ENCODE measurements around the gene OOEP. TPM values are rescaled to one million over a fixed set of nuclear protein-coding genes. Genes with fewer than 3 reads are reported as not detected.

Gene OOEP
- total and polyA plus RNA-seq, 10 donors = 0.17 to 0.70 (median 0.23) TPM; not detected in 6

- Histone ChIP-seq H3K36me3 (no peaks in the 10 kb centered on the region), H3K4me1 (no peaks in the 10 kb centered on the region), H3K27me3 (replicated peaks in 1 of 7) (peaks cover 0 to 59% (median 23%) of the 10 kb centered on the region in 7 donors), H3K27ac (no peak overlapping the region), H3K9me3 (peaks cover 0 to 2% (median 0%) of the 10 kb centered on the region in 8 donors), H3K4me3 (no peak overlapping the region)
- TF ChIP-seq POLR2AphosphoS5 (IDR thresholded peaks at IDR 0.05) (no peak), POLR2A (IDR thresholded peaks at IDR 0.05) (no peak), CTCF (IDR thresholded peaks at IDR 0.05 in 8 of 11, conservative IDR thresholded peaks at IDR 0.05 in 3 of 11) (no peak)
- intact Hi-C loops (cut with DNase I; ENCODE audit: low total_unique reads) = no loop called here
- WGBS, 5 donors = 40 to 55% (median 45%) methylated on average over 26 to 33 of the region's 33 CpGs
- DNase-seq = no peak
Observed at GRCh38 chr6:73348550-73349204, 21.0 kb downstream of the OOEP start.

GRCh38 chr6:73343164-73343563 lies 26.5 kb downstream of the OOEP start:
- Histone ChIP-seq H3K27me3 (replicated peaks in 1 of 7) (peaks cover 0 to 20% (median 3%) of the 10 kb centered on the region in 7 donors), H3K36me3 (no peaks in the 10 kb centered on the region), H3K9me3 (no peaks in the 10 kb centered on the region), H3K4me3 (no peak overlapping the region), H3K27ac (no peak overlapping the region), H3K4me1 (no peaks in the 10 kb centered on the region)
- intact Hi-C loops (cut with DNase I; ENCODE audit: low total_unique reads) = no loop called here
- TF ChIP-seq POLR2AphosphoS5 (IDR thresholded peaks at IDR 0.05) (no peak), POLR2A (IDR thresholded peaks at IDR 0.05) (no peak), CTCF (IDR thresholded peaks at IDR 0.05 in 8 of 11, conservative IDR thresholded peaks at IDR 0.05 in 3 of 11) (no peak)
- DNase-seq = no peak

GRCh38 chr6:73342174-73342573 lies 27.5 kb downstream of the OOEP start:
- no peaks in the 10 kb centered on the region for H3K9me3 ChIP-seq
- no peak for TF ChIP-seq POLR2A (IDR thresholded peaks at IDR 0.05)
- TF ChIP-seq POLR2AphosphoS5 (IDR thresholded peaks at IDR 0.05) = no peak
- no peak for TF ChIP-seq CTCF (IDR thresholded peaks at IDR 0.05 in 8 of 11, conservative IDR thresholded peaks at IDR 0.05 in 3 of 11)
- WGBS, 5 donors = 82 to 93% (median 87%) methylated on average over 5 of the region's 5 CpGs
- H3K4me3 ChIP-seq = no peak overlapping the region
- H3K27me3 ChIP-seq (replicated peaks in 1 of 7) = peaks cover 0 to 10% (median 0%) of the 10 kb centered on the region in 7 donors
- no peaks in the 10 kb centered on the region for H3K4me1 ChIP-seq
- no peak overlapping the region for H3K27ac ChIP-seq
- intact Hi-C loops (cut with DNase I; ENCODE audit: low total_unique reads) = no loop called here
- H3K36me3 ChIP-seq = no peaks in the 10 kb centered on the region
- DNase-seq = no peak

GRCh38 chr6:73341335-73341734 lies 28.4 kb downstream of the OOEP start:
- TF ChIP-seq POLR2AphosphoS5 (IDR thresholded peaks at IDR 0.05) (no peak), POLR2A (IDR thresholded peaks at IDR 0.05) (no peak)
- H3K36me3 ChIP-seq = no peaks in the 10 kb centered on the region
- intact Hi-C loops (cut with DNase I; ENCODE audit: low total_unique reads) = no loop called here
- no peak overlapping the region for H3K4me3 ChIP-seq
- peaks cover 0 to 5% (median 0%) of the 10 kb centered on the region in 7 donors for H3K27me3 ChIP-seq (replicated peaks in 1 of 7)
- H3K4me1 ChIP-seq = no peaks in the 10 kb centered on the region
- no peaks in the 10 kb centered on the region for H3K9me3 ChIP-seq
- H3K27ac ChIP-seq = no peak overlapping the region
- no peak for DNase-seq
- WGBS, 5 donors = 46 to 76% (median 63%) methylated on average over 1 of the region's 1 CpG
